Keratinocyte (primary cell): ENCODE results near the gene HSF2.

Experiments used
- CTCF ChIP-seq, 3 experiments: IDR thresholded peaks in 1 of 3; conservative IDR thresholded peaks in 1 of 3; optimal IDR thresholded peaks in 1 of 3; 2 replicates in 2 of 3; 3 replicates in 1 of 3; pipeline versions ENCODE3 to v1.5.1; 2011; ENCODE audit warnings: low read length in 3 of 3, mild to moderate bottlenecking in 3 of 3, moderate library complexity in 2 of 3, control low read depth in 1 of 3, inconsistent platforms in 1 of 3; ENCODE audit not compliant: insufficient read depth in 2 of 3; ENCODE audit errors: extremely low read depth in 1 of 3
- EZH2 ChIP-seq: IDR thresholded peaks from one replicate; pipeline ENCODE4 v1.6.1; 2012; ENCODE audit warnings: inconsistent platforms, mild to moderate bottlenecking, low read length, moderate library complexity

DNA sequence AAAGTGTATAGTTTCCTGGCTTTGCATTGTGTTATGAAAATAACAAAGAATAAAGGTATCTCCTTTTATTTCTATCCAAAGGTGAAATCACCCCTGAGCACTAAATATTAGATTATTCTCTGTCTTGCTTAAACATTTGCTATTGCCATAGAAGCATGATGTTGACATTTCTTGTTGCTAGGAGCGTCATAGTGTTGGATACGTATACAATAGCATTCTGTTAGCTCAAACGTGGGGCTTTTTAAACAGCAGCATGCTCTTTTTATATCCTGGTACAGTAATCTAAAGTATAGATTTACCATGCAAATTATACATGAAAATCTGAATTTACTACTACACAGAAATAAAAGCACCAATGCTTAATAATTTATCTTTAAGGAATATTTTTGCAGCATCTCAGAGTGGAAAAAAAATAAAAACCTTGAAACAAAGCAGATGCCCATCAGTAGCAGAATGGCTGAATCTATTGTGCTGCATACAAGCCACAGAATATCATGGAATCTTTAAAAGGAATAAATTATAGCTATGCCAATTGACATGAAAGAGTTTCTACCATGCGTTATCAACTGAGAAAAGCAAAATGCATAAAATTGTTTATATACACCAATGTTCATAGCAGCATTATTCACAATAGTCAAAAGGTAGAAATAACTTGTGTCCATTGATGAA lies 9.6 kb upstream of the HSF2 start:
- TF ChIP-seq CTCF (optimal IDR thresholded peaks at IDR 0.05 in 1 of 3, IDR thresholded peaks at IDR 0.05 in 1 of 3, conservative IDR thresholded peaks at IDR 0.05 in 1 of 3; ENCODE audit: extremely low read depth in 1 of 3, insufficient read depth in 2 of 3, low read length in 3 of 3) (no peak), EZH2 (no peak)
